HuH-7.5 (cell line): ENCODE data around the gene MVD.

Experiments used
- DNase-seq: peaks from one replicate; pipeline ENCODE4 v3.0.0; 2011; ENCODE audit warnings: low spot score

MVD gene

DNA sequence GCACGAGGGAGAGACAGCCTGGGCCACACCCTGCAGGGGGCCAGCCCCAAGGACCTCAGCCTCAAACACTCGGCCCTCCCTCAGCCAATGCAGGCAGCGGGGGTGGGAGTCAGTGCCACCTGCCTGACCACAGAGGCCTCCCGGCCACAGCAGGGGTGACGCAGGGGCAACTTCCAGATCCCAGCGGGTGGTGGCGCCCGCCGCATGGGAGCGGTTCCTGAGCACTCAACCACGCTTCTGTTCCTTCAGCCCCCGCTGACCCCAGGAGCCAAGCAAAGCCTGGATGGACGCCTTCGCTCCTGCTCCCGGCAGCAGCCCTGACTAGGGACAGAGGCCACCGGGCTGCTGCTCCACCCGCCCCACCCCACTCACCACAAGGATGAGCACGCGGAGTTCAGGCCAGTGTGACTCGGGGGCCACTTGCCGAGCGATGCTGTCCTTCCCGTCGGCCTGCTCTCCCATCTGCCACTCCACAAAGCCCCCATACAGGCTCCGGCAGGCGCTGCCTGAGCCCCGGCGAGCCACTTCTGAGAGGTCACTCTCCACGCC, 7.1 kb downstream of the MVD start:
- DNase-seq: no peak

DNA sequence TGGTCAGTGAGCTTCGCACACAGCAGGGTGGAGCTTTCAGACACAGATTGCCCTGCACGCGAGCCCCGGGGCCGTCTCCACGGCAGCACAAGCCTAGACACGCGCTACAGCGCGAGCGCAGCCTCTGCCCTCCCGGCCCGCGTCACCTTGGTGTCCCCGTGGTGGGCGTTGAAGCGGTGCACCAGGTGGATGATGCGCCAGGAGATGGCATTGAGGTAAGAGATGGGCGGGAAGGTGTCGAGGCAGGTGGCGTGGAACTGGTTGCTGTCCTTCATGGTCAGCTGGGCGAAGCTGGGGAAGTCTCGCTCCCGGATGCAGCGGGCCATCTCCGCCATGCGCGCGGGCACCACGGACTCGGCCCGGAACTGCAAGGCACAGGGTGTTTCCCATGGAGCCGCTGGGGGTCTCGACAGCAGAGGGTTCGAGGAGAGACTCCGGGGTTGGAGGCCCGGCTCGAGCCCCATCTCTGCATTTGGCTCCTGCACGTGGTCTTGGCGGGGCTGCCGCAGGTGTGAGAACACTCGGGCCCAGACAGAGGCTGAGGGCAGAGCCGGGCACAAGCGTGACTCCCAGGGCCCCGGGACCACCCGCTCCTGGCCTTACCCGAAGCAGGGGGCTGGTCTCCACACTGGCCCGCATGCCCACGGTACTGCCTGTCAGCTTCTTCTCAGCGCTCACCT, 7.7 kb downstream of the MVD start:
- DNase-seq: no peak

DNA sequence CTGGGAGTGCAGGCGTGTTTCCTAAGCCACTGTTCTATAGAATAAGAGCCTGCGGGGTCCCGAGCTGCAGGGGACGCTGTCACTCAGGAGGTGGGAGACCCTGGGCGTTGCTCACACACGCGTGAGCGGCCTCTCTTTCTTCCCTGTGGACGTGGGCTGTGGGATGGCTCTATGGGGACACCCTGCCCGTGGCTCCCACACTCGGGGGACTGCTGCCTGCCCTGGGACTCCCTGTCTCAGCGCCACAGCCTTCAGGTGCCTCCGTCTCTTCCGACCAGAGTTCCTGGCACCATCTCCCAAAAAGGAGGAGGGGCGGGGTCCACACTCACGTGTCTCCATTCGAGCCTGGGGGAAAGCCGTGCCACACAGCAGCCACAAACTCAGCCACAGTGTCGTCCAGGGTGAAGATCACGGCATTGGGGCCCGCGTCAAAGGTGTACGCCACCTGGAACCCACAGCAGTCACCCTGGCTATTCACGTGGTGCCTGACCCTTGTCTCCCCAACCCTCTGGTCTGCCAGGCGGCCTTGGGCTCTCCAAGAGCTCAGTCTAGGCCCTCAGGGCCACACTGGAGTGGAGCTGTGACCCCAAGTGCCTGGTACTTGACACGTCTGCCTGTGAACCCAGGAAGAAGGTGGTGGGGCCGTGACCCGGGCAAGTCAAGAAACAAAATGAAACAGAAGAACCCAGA, 8.4 kb downstream of the MVD start:
- DNase-seq: no peak

DNA sequence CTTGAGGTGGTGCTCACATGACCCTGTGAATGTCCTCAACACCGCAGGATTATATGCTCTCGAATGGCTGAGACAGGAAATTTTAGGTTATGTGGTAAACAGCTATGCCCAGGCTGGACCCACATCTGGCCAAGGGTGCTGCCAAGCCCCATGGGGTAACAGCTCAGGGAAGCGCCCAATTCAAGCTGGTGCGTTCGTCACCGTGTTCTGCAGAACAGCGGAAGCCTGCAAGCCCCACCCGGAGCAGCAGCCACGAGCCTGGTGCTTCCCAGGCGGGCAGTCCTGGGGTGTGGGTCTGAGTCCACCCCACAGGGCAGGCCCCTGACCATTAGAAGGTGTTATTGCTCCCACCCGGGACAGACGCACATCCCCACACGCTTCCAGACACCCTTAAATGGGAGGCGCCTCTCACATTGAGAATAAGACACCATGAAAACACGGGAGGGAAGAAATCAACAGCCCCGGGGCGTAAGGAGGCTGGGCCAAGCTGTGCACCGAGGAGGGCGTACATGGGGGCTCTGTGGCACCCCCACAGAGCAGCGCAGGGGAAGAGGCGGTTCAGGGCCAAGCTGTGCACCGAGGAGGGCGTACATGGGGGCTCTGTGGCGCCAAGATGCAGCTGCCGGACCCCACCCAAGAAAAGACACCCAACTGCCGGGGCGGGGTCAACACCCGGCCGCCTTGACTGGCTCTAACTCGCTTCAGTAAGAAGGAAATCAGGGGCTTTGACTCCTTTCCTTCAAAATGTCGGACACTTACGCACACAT, 9.1 kb downstream of the MVD start:
- no peak for DNase-seq

DNA sequence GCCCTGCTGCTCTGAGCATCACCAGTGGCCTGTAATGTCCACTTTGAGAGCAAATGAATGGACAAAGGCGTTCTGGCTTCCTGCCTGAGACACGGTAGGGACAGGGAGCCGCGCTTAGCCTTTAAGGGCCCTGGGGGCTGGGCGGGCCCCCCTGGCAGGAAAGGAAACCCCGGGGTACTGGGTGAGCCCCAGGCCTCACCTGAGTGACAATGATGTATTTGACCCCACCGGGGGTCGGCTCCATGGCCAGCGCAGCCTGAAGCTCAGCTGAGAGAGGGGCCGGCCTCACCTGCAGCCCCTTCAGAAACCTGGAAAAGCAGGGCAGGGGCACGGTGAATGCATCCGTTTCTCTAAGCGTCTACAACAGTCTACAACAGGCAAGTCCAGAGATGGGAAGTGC, 9.8 kb downstream of the MVD start:
- DNase-seq: no peak

DNA sequence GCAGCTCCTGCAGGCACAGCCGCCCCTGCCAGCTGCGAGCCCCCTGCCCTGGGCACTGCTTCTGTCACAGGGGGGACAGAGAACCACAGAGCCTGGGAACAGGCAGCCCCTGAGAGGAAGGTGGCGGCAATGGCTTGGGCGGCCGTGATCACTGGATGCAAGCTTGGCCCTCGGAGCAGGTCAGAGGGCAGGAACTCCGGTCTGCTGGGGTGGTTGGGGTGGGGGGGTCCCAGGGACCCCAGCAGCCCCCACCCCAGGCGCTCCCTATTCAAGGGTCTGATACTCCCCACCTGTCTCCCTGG, 10.2 kb downstream of the MVD start:
- no peak for DNase-seq

DNA sequence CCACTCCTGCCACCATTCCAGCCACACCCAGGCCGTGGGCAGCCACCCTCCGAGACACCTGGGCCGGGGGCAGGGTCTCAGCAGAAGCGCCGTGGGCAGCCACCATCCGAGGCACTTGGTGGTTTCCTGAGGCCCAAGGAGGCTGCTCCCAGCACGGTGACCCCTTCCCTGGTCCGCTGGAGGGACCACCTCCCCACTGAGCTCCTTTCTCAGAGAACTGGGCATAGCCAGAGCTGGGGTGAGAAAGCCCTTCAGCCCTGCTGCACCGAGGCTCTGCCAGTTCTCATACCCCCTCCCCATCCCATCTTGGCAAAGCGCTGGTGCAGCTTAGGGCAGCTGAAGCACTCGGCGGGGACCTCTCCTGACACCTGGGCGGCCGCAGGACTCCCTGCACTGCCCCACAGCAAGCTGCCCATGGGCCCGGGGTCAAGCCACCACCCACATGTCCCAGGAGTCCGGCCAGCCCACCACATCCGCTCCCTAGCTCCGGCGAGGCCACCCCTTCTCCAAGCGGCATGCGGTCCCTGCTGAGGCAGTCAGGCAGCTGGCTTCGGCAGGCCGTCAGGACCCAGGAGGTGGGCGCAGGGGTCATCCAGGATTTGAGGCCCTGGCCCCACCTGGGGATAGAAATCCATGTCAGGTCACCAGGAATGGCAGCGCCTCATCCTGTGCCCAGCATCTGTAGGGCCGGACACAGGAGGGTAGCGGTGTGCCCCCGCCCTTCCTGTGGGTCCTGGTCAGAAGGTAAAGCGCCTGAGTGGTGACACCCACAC, 10.7 kb downstream of the MVD start:
- no peak for DNase-seq

DNA sequence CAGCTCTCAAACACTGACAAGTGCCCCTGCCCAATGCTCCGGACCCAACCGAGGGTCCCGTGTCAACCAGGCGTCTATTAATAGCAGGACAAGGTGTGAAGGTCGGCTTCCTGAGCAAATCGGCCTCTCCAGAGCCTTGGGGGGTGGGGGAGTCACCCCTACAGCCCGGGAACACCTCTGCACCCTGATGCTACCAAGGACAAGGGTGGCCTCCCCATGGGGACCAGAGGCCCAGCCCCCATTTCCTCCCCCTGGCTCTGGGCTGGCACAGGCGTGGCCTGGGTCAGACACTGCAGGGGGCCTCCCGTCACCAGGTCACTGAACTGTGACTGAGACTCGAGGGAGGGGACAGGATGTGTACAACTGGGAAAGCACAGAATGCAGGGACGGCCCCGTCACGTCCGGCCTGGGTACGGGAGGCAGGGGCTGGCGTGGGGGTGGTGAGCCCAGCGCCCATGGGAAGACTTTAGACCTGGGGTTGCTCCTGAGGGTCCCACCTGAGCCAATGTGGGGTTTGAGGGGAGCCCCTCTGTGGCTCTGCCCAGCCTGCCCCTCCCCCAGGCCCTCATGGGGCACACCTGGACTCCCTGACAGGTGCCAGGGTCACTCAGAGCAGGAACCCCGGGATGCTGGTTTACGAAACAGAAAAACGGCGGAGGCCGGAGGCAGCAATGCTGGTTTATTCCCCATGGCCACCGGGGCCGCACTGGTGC, 11.5 kb downstream of the MVD start:
- peak; percentile 99 for DNase-seq

DNA sequence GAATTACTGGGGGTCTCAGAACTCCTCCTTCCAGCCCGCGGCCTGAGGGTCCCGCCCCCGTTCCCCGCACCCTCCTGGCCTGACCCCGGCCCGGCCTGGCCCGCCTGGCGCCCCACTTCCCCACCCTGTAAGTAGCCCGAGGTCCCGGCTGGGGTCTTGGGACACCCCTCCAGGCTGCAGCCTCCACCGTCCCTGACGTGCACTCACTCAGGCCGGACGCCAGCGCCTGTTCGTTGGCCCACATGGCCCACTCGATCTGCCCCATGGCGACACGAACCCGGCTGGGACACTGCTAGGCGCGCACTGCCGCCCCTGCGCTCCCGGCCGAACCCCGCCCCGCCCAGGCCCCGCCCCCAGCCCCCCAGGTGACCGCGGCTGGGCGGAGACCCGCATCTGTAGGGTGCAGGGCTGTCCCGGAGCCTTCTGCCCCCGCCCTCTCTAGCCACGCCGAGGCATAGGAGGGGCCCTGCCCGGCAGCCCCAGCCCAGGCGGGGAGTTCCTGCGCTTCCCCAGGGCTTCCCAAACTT, 12.1 kb downstream of the MVD start, which contains the start of gene CYBA:
CYBA (minus strand) TSS at position 305 of the 527 bp plus-strand sequence; CDS start at position 265, 40 bp downstream.
- DNase-seq: peak; percentile 99

DNA sequence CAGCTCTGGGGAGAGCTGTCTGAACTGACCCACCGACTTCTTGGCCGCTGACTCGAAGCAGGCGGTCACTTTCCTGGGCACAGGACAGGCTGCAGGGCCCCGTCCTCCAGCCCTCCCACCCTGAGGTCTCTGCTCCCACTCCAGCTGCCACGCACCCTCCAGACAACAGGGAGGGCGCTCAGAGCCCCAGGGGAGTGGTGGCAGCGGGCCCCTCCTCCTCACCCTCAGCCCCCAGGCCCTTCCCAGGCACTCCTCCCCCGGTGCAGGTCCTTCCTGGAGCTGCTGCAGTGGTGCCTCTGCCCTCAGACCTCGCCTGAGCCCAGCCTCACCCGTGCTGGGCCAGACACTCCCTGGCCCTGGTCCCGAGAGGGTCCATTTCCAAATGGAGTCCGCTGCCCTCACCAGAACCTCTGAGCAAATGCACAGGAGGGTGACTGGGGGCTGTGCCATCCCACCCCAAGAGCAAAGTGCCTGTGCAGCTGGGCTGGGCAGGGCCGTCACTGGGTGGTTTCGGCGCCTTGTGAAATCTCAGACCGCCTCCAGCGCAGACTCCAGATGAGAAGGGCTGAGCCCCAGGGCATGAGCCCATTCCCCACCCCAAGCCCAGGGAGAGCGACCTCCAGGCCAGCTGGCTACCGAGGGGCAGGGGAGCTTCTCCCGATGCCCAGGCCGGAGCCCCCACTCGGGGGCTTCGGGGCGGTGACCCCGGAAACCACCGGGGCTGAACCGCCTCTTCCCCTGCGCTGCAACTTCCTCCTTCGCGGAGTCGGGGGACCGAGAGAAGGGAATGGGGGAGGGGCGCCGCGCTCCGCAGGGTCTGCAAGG, 12.8 kb downstream of the MVD start:
- peak; percentile 86 for DNase-seq

DNA sequence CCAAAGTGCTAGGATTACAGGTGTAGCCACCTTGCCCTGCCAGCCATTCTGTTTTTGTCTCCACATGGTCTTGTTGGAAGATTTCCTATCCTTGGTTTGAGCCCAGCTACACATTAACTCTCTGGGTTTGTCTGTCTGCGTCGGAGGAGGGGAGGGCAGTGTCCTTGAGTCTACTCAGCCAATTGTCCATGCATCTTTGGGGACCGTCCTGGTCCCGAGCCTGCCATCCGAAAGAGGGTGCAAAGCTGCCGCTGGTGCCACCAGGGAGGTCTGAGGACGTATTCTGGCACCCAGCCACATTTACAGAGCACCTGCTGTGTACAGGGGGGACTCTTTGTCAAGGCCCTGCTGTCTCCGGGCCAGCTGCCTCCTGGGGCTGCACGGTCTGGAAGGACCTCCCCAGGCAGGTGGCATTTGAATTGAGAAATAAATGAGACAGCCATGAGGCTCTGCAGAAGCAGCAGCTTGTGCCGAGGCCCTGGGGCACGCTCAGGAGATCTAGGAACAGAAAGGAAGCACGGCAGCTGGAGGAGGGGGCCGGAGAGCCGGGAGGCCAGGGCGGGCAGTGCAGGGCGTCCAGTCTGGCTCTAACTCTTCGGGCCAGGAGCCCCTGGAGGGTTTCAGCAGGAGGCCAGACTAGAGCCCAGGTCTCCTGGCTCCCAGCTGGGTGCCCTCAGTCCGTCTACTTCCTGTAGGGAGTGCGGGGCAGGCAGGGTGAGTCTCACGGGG, 13.5 kb downstream of the MVD start:
- no peak for DNase-seq

DNA sequence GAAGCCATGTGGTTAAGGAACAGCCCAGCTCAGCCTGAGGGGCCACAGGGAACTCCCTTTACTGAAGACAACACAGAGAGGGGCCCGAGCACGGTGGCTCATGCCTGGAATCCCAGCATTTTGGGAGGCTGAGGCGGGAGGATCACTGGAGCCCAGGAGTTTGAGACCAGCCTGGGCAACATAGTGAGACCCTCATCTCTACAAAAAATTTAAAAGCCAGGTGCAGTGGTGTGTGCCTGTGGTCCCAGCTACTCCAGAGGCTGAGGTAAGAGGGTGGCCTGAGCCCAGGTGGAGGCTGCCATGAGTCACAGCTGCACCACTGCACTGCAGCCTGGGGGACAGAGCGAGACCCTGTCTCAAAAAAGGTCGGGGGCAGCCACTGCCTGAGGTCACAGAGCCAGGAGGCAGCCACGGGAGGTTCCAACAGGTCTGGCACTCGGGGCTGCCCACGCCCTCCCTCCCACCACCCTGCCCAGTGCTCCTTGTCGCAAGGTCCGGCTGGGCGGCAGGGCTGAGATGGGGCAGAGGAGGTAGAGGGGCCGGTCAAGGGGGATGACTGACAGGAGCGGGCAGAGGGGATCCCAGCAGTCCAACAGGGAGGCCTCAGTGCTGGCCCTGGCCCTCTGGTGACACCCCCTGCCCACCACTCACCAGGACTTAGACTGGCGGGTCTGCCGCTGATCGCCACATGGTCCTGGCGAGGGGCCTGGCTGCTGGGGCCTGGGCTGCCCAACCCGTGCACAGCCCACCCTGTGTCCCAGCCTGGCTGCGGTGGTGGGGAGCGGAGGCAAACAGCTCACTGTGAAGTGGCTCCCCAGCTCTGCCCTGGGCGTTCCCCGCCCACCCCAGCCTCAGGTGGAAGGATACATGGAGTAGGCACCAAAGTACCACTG, 15.5 kb downstream of the MVD start:
- DNase-seq: no peak

DNA sequence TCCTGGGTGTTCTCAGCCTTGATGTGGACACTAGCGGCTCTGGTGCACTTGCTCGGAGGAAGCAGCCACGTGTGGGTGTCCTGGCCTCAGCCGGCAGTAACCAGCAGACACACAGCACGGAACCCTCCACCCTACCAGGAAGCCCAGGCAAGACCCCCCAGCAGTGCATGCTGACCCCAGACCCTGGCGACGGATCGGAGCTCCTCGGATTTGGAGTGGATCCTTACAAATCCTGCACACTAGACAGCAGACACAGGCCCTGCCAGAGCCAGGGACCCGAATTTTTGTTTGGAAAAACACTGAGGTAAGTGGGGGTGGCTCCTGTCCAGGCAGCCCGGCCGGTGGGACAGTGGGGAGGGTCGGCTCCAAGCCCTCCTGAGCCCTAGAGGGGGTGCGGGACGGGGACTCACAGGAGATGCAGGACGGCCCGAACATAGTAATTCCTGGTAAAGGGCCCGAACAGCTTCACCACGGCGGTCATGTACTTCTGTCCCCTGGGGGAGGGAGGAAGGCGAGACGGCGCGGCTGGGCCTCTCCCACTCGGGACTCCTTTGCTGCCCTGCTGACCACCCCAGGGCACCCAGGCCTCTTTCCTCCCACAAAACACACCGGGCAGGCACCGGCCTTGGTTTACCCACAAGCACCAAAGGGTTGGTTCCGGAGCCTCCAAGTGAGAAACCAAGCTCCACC, 16.4 kb downstream of the MVD start:
- DNase-seq: no peak

DNA sequence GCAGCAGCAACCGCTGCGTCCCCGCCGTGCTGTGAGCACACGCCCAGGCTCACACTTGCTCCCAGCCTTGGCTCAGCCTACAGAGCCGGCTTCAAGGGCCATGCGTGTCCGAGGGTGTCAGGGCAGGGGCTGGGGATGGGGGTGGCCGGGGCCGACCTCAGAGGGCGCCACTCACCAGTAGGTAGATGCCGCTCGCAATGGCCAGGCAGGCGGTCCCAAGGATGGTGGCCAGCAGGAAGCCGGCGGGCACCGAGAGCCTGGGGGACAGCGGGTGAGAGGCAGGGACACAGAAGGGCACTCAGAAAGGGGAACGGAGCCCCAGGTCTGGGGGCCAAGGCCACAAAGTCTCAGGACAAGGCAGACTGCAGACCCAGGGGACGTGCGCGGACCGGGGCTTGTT, 16.9 kb downstream of the MVD start:
- no peak for DNase-seq

DNA sequence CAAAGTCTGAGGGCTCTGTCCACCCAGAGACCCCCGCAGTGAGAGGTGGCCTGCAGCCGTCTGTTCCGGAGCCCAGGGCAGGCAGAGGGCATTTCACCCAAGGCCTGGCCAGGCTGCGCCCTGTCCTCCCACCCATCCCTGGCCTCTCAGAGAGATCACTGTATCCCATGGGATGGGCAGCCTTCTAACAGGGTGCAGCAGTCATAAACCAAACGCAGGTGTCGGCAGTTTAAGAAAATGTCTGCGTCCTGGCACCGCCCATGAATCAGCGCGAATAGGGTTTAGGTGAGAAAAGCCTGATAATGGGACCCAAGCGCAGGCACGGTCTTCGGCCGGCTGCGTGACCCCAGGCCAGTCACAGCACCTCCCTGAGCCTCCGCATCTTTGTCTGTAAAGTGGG, 17.4 kb downstream of the MVD start:
- DNase-seq: no peak

DNA sequence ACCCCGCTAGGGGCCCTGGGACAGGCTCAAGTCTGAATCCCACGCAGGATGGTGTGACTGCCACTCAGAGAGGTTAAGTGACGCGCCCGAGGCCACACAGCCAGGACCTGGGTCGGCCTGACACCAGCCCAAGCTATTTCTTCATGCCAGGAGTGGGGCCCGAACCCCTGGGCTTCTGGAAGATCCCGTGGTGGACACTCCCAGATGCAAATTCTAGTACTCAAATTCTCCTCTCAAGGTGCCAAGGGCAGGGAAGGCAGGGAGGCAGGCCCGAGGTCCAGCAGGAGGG, 19.3 kb downstream of the MVD start:
- DNase-seq: no peak

DNA sequence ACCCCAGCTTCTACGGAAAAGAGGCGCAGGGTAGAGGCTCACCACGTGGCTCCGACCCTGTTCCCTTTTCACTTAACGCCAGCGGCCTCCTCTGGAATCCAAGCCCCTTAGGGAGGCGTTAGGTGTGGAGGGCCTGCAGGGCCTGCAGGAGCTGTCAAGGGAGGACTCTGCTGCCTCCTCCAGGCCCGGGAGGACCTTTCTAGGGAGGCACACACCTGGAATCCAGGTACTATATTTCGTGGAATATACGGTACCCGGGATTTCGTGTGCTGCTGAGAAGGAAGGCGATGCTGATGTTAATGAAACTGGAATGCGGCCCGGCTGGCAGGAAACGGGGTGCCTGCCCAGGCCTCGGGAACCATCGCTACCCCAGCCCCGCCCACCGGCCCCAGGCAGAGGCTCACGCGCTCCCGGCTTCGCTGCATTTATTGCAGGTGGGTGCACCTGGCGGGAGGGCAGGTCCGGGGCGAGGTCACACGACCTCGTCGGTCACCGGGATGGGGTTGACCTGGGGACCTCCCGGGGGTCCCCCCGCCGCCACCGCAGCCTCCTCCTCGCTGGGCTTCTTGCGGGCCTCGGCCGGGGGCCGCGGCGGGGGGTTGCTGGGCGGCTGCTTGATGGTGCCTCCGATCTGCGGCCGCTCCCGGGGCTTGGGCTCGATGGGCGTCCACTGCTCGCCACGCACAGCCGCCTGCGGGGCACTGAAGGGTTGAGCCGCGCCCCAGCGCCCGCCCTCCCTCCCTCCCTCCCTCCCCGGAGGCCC, 19.8 kb downstream of the MVD start:
- no peak for DNase-seq
